Measurements from ENCODE around the gene PCNX2.

The PCNX2 gene

GRCh38 chr1:233244183-233244582, 51.3 kb downstream of the PCNX2 start (continued):
- TF ChIP-seq ZFP37 (tag by site-specific recombination; IDR thresholded peaks at IDR 0.05) (peak; percentile 59; the same call in 1 of the 2 replicates), ZNF114 (tag by site-specific recombination; IDR thresholded peaks at IDR 0.05) (no peak), ZNF121 (tag by site-specific recombination; IDR thresholded peaks at IDR 0.05) (no peak), GFI1B (tag by site-specific recombination; IDR thresholded peaks at IDR 0.05) (0 out of 2 replicates have a peak, but pooled peaks have one; percentile 49), ZNF600 (tag by site-specific recombination; IDR thresholded peaks at IDR 0.05) (peak; percentile 96), ZBTB17 (tag by site-specific recombination; IDR thresholded peaks at IDR 0.05) (0 out of 2 replicates have a peak, but pooled peaks have one; percentile 20), ZBTB7A (tag by site-specific recombination; IDR thresholded peaks at IDR 0.05; ENCODE audit: low read depth) (peak; percentile 56; the same call in 1 of the 2 replicates), ZNF580 (tag by site-specific recombination; IDR thresholded peaks at IDR 0.05) (peak; percentile 83; the same call in 1 of the 2 replicates), ZNF391 (tag by site-specific recombination; IDR thresholded peaks at IDR 0.05; ENCODE audit: borderline replicate concordance, low read depth) (peak; percentile 65; the same call in 1 of the 2 replicates), ZNF2 (tag by site-specific recombination; IDR thresholded peaks at IDR 0.05) (peak; percentile 62; the same call in 1 of the 2 replicates), TSHZ1 (tag by site-specific recombination; IDR thresholded peaks at IDR 0.05; ENCODE audit: borderline replicate concordance) (peak; percentile 38; the same call in 1 of the 2 replicates), ZNF639 (tag by site-specific recombination; IDR thresholded peaks at IDR 0.05) (no peak; the same call in 1 of the 2 replicates), SP7 (tag by site-specific recombination; IDR thresholded peaks at IDR 0.05) (peak; percentile 80), ZSCAN23 (tag by site-specific recombination; IDR thresholded peaks at IDR 0.05) (0 out of 2 replicates have a peak, but pooled peaks have one; percentile 55), KLF10 (tag by site-specific recombination; IDR thresholded peaks at IDR 0.05) (peak; percentile 38; the same call in 1 of the 2 replicates), ZNF501 (tag by site-specific recombination; IDR thresholded peaks at IDR 0.05) (0 out of 2 replicates have a peak, but pooled peaks have one; percentile 24), PRDM6 (tag by site-specific recombination; IDR thresholded peaks at IDR 0.05) (peak; percentile 86)

GRCh38 chr1:233242827-233243483, 52.6 kb downstream of the PCNX2 start:
- ChIA-PET CTCF (interaction anchor here (0.6 to 0.7 kb wide), 2 partner anchors 365 to 1359 kb away, joined by 3 read pairs; no protein-coding TSS in a partner anchor), POLR2A (interaction anchor here (0.6 to 2.3 kb wide), 2 partner anchors 561 to 613 kb away, joined by 3 to 8 read pairs; partner anchors contain the start of gene SIPA1L2)
- Histone ChIP-seq H3K4me1 (ENCODE audit: control insufficient read depth, insufficient read depth, low read length) (peaks cover 41% of the 10 kb centered on the region), H3K9me3 (ENCODE audit: control insufficient read depth, insufficient read depth, low read depth, low read length) (no peaks in the 10 kb centered on the region), H3K36me3 (ENCODE audit: control insufficient read depth in 2 of 2, insufficient read depth in 1 of 2, low read length in 2 of 2) (peaks cover 0 to 3% of the 10 kb centered on the region in 2 experiments; a peak in 1 of 3 replicates), H3K4me3 (ENCODE audit: low read depth, low read length) (no peak overlapping the region), H3K27ac (ENCODE audit: extremely low read depth, low read depth, low read length) (peak overlapping the region; percentile 77)
- TF ChIP-seq TRIM28 (IDR thresholded peaks at IDR 0.05; ENCODE audit: borderline replicate concordance, low read length), result peak; percentile 64; the same call in 1 of the 2 replicates
- TF ChIP-seq AEBP2 (tag by site-specific recombination; IDR thresholded peaks at IDR 0.05; ENCODE audit: borderline replicate concordance), result no peak
- TF ChIP-seq INSM2 (tag by site-specific recombination; IDR thresholded peaks at IDR 0.05), result peak; percentile 53; the same call in 1 of the 2 replicates
- peak; percentile 89 for TF ChIP-seq OSR2 (tag by site-specific recombination; IDR thresholded peaks at IDR 0.05)
- TF ChIP-seq ZNF311 (tag by site-specific recombination; IDR thresholded peaks at IDR 0.05; ENCODE audit: borderline replicate concordance), result no peak
- TF ChIP-seq ZBTB8A (tag by site-specific recombination; IDR thresholded peaks at IDR 0.05), result 0 out of 2 replicates have a peak, but pooled peaks have one; percentile 45
- peak; percentile 71 for TF ChIP-seq ZXDB (tag by site-specific recombination; IDR thresholded peaks at IDR 0.05)
- peak; percentile 69 for TF ChIP-seq ZNF24 (tag by site-specific recombination; IDR thresholded peaks at IDR 0.05)
- TF ChIP-seq ZNF561 (tag by site-specific recombination; IDR thresholded peaks at IDR 0.05; ENCODE audit: borderline replicate concordance), result peak; percentile 83; the same call in 1 of the 2 replicates
